PFSK-1 (cell line): ENCODE data around the gene CTRL.

Experiments
- FOXP2 ChIP-seq: optimal IDR thresholded peaks from 2 replicates; pipeline ENCODE3; 2011; ENCODE audit warnings: borderline replicate concordance, control low read depth, inconsistent platforms; ENCODE audit not compliant: insufficient read depth; ENCODE audit errors: extremely low read length, extremely low read depth
- POLR2AphosphoS5 ChIP-seq: IDR thresholded peaks from 2 replicates; pipeline ENCODE4 v1.6.1; 2012; ENCODE audit warnings: low read depth, mild to moderate bottlenecking, control low read depth, low read length, moderate library complexity
- REST ChIP-seq, 2 experiments: IDR thresholded peaks; 2 replicates each; pipeline versions ENCODE4 v1.6.1 to v1.8.0; 2011 to 2012; ENCODE audit warnings: low read depth in 2 of 2, low read length in 2 of 2, control low read depth in 1 of 2, inconsistent platforms in 1 of 2, mild to moderate bottlenecking in 1 of 2, moderate library complexity in 1 of 2; ENCODE audit not compliant: insufficient read depth in 1 of 2
- SIN3A ChIP-seq: IDR thresholded peaks from 2 replicates; pipeline ENCODE4 v1.6.1; 2012; ENCODE audit warnings: mild to moderate bottlenecking, low read length, moderate library complexity, borderline replicate concordance; ENCODE audit not compliant: insufficient read depth
- TAF1 ChIP-seq: IDR thresholded peaks from 2 replicates; pipeline ENCODE4 v1.6.1; 2012; ENCODE audit warnings: low read length, control low read depth, borderline replicate concordance; ENCODE audit not compliant: insufficient read depth

GRCh38 chr16:67924140-67924906, 7.3 kb downstream of the CTRL start:
- no peak for TF ChIP-seq POLR2AphosphoS5
- no peak for TF ChIP-seq SIN3A
- TF ChIP-seq REST (IDR thresholded peaks at IDR 0.05; ENCODE audit: insufficient read depth in 1 of 2, low read depth in 2 of 2, low read length in 2 of 2): no peak
- TF ChIP-seq TAF1: no peak
- no peak for TF ChIP-seq FOXP2
